ENCODE data around the gene ARHGAP24.
"Not testable (repeated sequence)": the region's sequence is repeated elsewhere in the genome, so short reads cannot be mapped to it uniquely, and the experiment has no call there.

Gene ARHGAP24

DNA sequence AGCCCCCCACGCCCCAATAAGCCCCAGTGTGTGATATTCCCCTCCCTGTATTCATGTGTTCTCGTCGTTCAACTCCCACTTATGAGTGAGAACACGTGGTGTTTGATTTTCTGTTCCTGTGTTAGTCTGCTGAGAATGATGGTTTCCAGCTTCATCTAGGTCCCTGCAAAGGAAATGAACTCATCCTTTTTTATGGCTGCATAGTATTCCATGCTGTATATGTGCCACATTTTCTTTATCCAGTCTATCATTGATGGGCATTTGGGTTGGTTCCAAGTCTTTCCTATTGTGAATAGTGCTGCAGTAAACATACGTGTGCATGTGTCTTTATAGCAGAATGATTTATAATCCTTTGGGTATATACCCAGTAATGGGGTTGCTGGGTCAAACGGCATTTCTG, 440.6 kb downstream of the ARHGAP24 start:
- H3K27me3 ChIP-seq (ENCODE audit: insufficient read depth, low read length, poor library complexity); DNase-seq; H3K9ac ChIP-seq (ENCODE audit: low read length); H3K18ac ChIP-seq (ENCODE audit: low read length); H3K36me3 ChIP-seq (ENCODE audit: control insufficient read depth, insufficient read depth, low read length); H3K27ac ChIP-seq (ENCODE audit: low read depth, low read length); H4K8ac ChIP-seq (ENCODE audit: low read depth, low read length); H3K56ac ChIP-seq (ENCODE audit: low read length); H2BK15ac ChIP-seq (replicated peaks; ENCODE audit: low read depth); H4K5ac ChIP-seq (ENCODE audit: low read length); H3K23ac ChIP-seq (ENCODE audit: low read length); H2BK5ac ChIP-seq (ENCODE audit: low read length); H2BK120ac ChIP-seq (ENCODE audit: low read depth, low read length); H3K4me2 ChIP-seq (ENCODE audit: low read length); H3K4me3 ChIP-seq (ENCODE audit: low read length); H3K79me2 ChIP-seq (ENCODE audit: control insufficient read depth, insufficient read depth, low read length); H3K4ac ChIP-seq (ENCODE audit: low read depth, low read length); H3K4me1 ChIP-seq (ENCODE audit: control insufficient read depth, low read depth, low read length); H2AK5ac ChIP-seq (ENCODE audit: low read length); H3K79me1 ChIP-seq (ENCODE audit: low read length): not testable (repeated sequence)
- WGBS (ENCODE audit: extremely low coverage, insufficient coverage, low lambda C conversion rate) = no CpG with 5 or more reads among the region's 6 CpGs

DNA sequence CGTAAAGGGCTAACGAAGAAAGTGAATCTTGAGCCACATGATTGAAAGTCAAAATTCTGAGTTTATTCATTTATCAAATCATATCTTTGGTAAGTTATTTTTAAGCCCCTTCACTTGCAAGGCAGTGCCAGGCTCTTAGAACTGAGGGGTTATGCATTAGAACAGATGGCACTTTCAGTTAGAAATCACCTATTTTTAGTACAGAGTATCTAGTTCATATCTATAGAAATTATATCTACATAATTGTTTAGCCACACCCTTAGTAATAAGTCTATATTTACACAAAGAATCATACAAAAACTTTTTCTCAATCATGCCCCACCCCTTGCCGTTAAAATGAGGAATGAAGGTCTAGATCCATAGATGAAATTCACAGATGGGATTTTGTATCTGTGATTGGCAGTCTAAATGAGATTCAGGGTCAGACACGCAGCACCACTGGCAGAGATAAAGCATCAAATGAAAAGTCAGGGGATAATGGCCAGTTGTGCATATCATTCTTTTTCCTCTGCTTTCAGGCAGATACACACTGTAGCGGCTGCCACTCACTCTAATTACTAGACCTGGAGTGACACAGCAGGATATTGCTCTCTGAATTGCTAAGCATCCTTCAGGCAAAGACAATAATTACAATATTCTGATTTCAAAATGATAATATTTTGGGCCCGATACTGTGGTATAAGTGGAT, 444.4 kb downstream of the ARHGAP24 start:
- Histone ChIP-seq H4K8ac (ENCODE audit: low read depth, low read length) (no peak overlapping the region), H2AK5ac (ENCODE audit: low read length) (no peak overlapping the region), H2BK120ac (ENCODE audit: low read depth, low read length) (no peak overlapping the region), H3K79me1 (ENCODE audit: low read length) (no peaks in the 10 kb centered on the region), H4K5ac (ENCODE audit: low read length) (no peak overlapping the region), H3K4me3 (ENCODE audit: low read length) (no peak overlapping the region), H3K36me3 (ENCODE audit: control insufficient read depth, insufficient read depth, low read length) (no peaks in the 10 kb centered on the region), H3K27ac (ENCODE audit: low read depth, low read length) (no peak overlapping the region), H3K27me3 (ENCODE audit: insufficient read depth, low read length, poor library complexity) (no peaks in the 10 kb centered on the region), H3K9ac (ENCODE audit: low read length) (no peak overlapping the region), H3K4me2 (ENCODE audit: low read length) (no peak overlapping the region), H3K79me2 (ENCODE audit: control insufficient read depth, insufficient read depth, low read length) (no peaks in the 10 kb centered on the region), H2BK5ac (ENCODE audit: low read length) (no peak overlapping the region), H3K4ac (ENCODE audit: low read depth, low read length) (no peak overlapping the region), H3K18ac (ENCODE audit: low read length) (no peak overlapping the region), H3K56ac (ENCODE audit: low read length) (no peak overlapping the region), H3K23ac (ENCODE audit: low read length) (no peak overlapping the region), H2BK15ac (replicated peaks; ENCODE audit: low read depth) (no peak overlapping the region), H3K4me1 (ENCODE audit: control insufficient read depth, low read depth, low read length) (no peaks in the 10 kb centered on the region)
- no CpG with 5 or more reads among the region's 6 CpGs for WGBS (ENCODE audit: extremely low coverage, insufficient coverage, low lambda C conversion rate)
- no peak for DNase-seq

DNA sequence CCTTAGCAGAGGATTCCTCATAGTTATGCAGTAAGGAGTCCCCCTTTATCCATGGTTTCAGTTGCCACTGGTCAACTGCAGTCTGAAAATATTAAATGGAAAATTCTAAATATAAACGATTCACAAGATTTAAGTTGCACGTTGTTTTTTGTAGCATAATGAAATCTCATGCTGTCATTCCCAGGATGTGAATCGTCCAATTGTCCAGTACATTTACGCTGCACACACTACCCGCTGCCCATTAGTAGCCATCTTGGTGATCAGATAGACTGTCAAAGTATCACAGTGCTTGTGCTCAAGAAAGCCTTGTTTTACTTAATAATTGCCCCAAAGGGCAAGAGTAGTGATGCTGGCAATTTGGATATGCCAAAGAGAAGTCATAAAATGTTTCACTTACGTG, 450.1 kb downstream of the ARHGAP24 start:
- no peak for DNase-seq
- Histone ChIP-seq H3K4ac (ENCODE audit: low read depth, low read length) (no peak overlapping the region), H3K27ac (ENCODE audit: low read depth, low read length) (no peak overlapping the region), H3K18ac (ENCODE audit: low read length) (no peak overlapping the region), H3K9ac (ENCODE audit: low read length) (no peak overlapping the region), H3K4me3 (ENCODE audit: low read length) (no peak overlapping the region), H4K5ac (ENCODE audit: low read length) (no peak overlapping the region), H2BK120ac (ENCODE audit: low read depth, low read length) (no peak overlapping the region), H3K79me1 (ENCODE audit: low read length) (no peaks in the 10 kb centered on the region), H2BK15ac (replicated peaks; ENCODE audit: low read depth) (no peak overlapping the region), H2BK5ac (ENCODE audit: low read length) (no peak overlapping the region), H3K4me2 (ENCODE audit: low read length) (no peak overlapping the region), H3K56ac (ENCODE audit: low read length) (no peak overlapping the region), H3K36me3 (ENCODE audit: control insufficient read depth, insufficient read depth, low read length) (no peaks in the 10 kb centered on the region), H3K4me1 (ENCODE audit: control insufficient read depth, low read depth, low read length) (no peaks in the 10 kb centered on the region), H2AK5ac (ENCODE audit: low read length) (no peak overlapping the region), H3K27me3 (ENCODE audit: insufficient read depth, low read length, poor library complexity) (no peaks in the 10 kb centered on the region), H3K79me2 (ENCODE audit: control insufficient read depth, insufficient read depth, low read length) (no peaks in the 10 kb centered on the region), H4K8ac (ENCODE audit: low read depth, low read length) (no peak overlapping the region), H3K23ac (ENCODE audit: low read length) (no peak overlapping the region)
- WGBS (ENCODE audit: extremely low coverage, insufficient coverage, low lambda C conversion rate) = no CpG with 5 or more reads among the region's 6 CpGs

DNA sequence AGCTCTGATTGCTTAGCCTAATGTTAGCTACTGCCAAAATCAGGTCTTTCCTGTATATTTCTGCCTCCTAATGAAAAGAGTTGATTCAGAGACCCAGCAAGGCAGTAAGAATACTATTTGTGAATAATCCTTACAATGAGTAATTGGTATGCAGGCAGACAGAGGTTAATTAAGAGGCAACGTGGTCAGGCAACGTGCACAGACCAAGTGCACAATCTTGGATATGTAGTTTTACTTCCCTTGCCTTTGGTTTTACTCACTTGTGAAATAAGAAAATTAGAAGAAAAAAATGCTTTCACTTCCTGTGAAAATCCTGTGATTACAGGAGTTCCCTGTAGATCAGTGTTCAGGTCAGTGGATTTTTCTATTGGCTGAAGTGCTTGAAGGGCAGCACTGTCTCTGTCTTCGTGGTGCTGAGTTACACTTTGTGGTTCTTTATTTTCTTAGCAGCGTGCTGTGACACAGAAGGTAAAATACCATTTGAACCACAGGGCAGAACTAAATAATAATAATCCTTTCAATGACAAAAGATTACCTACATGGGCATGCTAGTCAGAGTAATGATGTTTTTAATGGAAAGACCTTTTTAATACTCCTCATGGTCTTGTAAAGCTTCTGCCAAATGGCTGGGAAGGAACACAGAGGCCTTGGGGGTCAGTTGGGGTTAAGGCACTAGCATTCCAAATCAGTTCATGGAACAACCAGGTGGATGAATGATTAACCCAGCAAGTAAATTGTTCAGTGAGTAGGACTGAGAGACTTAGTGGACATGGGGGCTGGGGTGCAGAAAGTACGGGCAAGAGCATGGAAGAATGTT, 454.0 kb downstream of the ARHGAP24 start:
- Histone ChIP-seq H3K4ac (ENCODE audit: low read depth, low read length) (no peak overlapping the region), H3K36me3 (ENCODE audit: control insufficient read depth, insufficient read depth, low read length) (no peaks in the 10 kb centered on the region), H2BK5ac (ENCODE audit: low read length) (no peak overlapping the region), H3K56ac (ENCODE audit: low read length) (no peak overlapping the region), H3K27me3 (ENCODE audit: insufficient read depth, low read length, poor library complexity) (no peaks in the 10 kb centered on the region), H2AK5ac (ENCODE audit: low read length) (no peak overlapping the region), H4K5ac (ENCODE audit: low read length) (no peak overlapping the region), H4K8ac (ENCODE audit: low read depth, low read length) (no peak overlapping the region), H3K79me2 (ENCODE audit: control insufficient read depth, insufficient read depth, low read length) (no peaks in the 10 kb centered on the region), H3K18ac (ENCODE audit: low read length) (no peak overlapping the region), H3K23ac (ENCODE audit: low read length) (no peak overlapping the region), H3K27ac (ENCODE audit: low read depth, low read length) (no peak overlapping the region), H2BK120ac (ENCODE audit: low read depth, low read length) (no peak overlapping the region), H3K9ac (ENCODE audit: low read length) (no peak overlapping the region), H3K4me1 (ENCODE audit: control insufficient read depth, low read depth, low read length) (no peaks in the 10 kb centered on the region), H3K4me2 (ENCODE audit: low read length) (no peak overlapping the region), H2BK15ac (replicated peaks; ENCODE audit: low read depth) (no peak overlapping the region), H3K79me1 (ENCODE audit: low read length) (no peaks in the 10 kb centered on the region), H3K4me3 (ENCODE audit: low read length) (no peak overlapping the region)
- WGBS (ENCODE audit: extremely low coverage, insufficient coverage, low lambda C conversion rate) = no CpG with 5 or more reads among the region's 5 CpGs
- DNase-seq = no peak

DNA sequence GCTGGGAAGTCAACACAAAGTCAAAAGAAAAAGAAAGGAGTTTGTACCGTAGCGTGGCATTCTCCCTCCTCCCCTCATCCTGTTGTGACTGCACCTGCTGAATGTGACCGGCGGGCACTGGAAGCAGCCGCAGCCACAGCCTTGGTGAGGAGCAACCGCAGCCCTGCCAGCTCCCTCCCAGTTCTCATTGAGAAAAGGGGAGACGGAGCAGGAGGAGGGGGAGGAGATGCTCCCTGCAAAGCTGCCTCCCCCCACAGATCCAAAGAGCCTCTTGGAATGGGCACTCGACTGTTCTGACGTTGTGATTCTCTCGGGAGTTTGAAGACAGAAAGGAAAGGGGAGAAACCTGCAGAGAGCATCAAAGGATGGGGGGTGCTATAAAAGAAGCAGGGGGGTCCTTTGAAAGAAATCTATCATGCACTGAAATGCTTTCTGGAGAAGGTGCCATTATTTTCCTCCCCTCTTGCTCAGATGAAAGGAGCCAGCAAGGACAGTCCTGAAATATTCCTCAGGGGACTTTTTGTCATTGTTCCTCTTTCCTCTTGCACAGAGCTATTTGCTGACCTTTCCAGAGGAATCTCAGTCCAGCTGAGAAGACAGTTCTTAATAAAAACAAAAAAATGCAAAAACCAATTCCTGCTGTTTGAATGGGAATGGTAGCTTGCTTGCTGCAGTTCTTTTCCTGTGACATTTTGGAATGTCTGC, 455.2 kb downstream of the ARHGAP24 start:
- DNase-seq = no peak
- Histone ChIP-seq H3K23ac (ENCODE audit: low read length) (no peak overlapping the region), H4K5ac (ENCODE audit: low read length) (no peak overlapping the region), H2AK5ac (ENCODE audit: low read length) (no peak overlapping the region), H3K27ac (ENCODE audit: low read depth, low read length) (no peak overlapping the region), H3K27me3 (ENCODE audit: insufficient read depth, low read length, poor library complexity) (no peaks in the 10 kb centered on the region), H2BK15ac (replicated peaks; ENCODE audit: low read depth) (no peak overlapping the region), H3K4me1 (ENCODE audit: control insufficient read depth, low read depth, low read length) (no peaks in the 10 kb centered on the region), H3K36me3 (ENCODE audit: control insufficient read depth, insufficient read depth, low read length) (no peaks in the 10 kb centered on the region), H2BK5ac (ENCODE audit: low read length) (no peak overlapping the region), H3K4me2 (ENCODE audit: low read length) (no peak overlapping the region), H3K18ac (ENCODE audit: low read length) (no peak overlapping the region), H3K79me1 (ENCODE audit: low read length) (no peaks in the 10 kb centered on the region), H4K8ac (ENCODE audit: low read depth, low read length) (no peak overlapping the region), H3K4me3 (ENCODE audit: low read length) (no peak overlapping the region), H3K56ac (ENCODE audit: low read length) (no peak overlapping the region), H3K79me2 (ENCODE audit: control insufficient read depth, insufficient read depth, low read length) (no peaks in the 10 kb centered on the region), H3K4ac (ENCODE audit: low read depth, low read length) (no peak overlapping the region), H2BK120ac (ENCODE audit: low read depth, low read length) (no peak overlapping the region), H3K9ac (ENCODE audit: low read length) (no peak overlapping the region)
- no CpG with 5 or more reads among the region's 10 CpGs for WGBS (ENCODE audit: extremely low coverage, insufficient coverage, low lambda C conversion rate)

Data from mesendoderm (in vitro differentiated cells).